Astrocyte of the spinal cord (primary cell): ENCODE measurements around the gene AFDN.
"Not testable (repeated sequence)": the region's sequence is repeated elsewhere in the genome, so short reads cannot be mapped to it uniquely, and the experiment has no call there.

ENCODE experiments used
- DNase-seq: peaks from one replicate; pipeline ENCODE4 v3.0.0; 2011; ENCODE audit warnings: low read depth, low spot score
- H3K4me3 ChIP-seq: 2 replicates; pipeline ENCODE4 v1.5.1; 2011; ENCODE audit warnings: low read depth, mild to moderate bottlenecking, low read length, moderate library complexity
- CTCF ChIP-seq: IDR thresholded peaks from 2 replicates; pipeline ENCODE4 v1.5.1; 2012; ENCODE audit warnings: low read depth, mild to moderate bottlenecking, low read length, inconsistent platforms
- in situ Hi-C: cut with HindIII; loops from 2 replicates; pipeline ENCODE4 v1.10.0; 2017; ENCODE audit warnings: low sequenced_read_pairs

The AFDN gene

GRCh38 chr6:167975458-167975857 lies 148.7 kb downstream of the AFDN start:
- TF ChIP-seq CTCF = no peak
- H3K4me3 ChIP-seq = no peak overlapping the region
- in situ Hi-C loops = no loop called here
- DNase-seq = no peak

GRCh38 chr6:167976116-167976657 lies 149.5 kb downstream of the AFDN start:
- DNase-seq, in situ Hi-C loops, H3K4me3 ChIP-seq: not testable (repeated sequence)

GRCh38 chr6:167976708-167977107 lies 150.0 kb downstream of the AFDN start:
- TF ChIP-seq CTCF = no peak
- no peak overlapping the region for H3K4me3 ChIP-seq
- DNase-seq = no peak
- in situ Hi-C loops = no loop called here

GRCh38 chr6:167977717-167978467 lies 151.2 kb downstream of the AFDN start:
- in situ Hi-C loops = no loop called here
- DNase-seq = no peak
- no peak overlapping the region for H3K4me3 ChIP-seq
- no peak for TF ChIP-seq CTCF

GRCh38 chr6:167978607-167979006 lies 151.9 kb downstream of the AFDN start:
- no peak overlapping the region for H3K4me3 ChIP-seq
- in situ Hi-C loops = no loop called here
- DNase-seq = no peak
- no peak for TF ChIP-seq CTCF

GRCh38 chr6:167979436-167980139 lies 152.9 kb downstream of the AFDN start:
- TF ChIP-seq CTCF = no peak

More at GRCh38 chr6:167979436-167980139, 152.9 kb downstream of the AFDN start:
- no peak overlapping the region for H3K4me3 ChIP-seq
- in situ Hi-C loops = no loop called here
- no peak for DNase-seq
